ENCODE data around the gene USP9Y. TPM values are rescaled to one million over a fixed set of nuclear protein-coding genes. Genes with fewer than 3 reads are reported as not detected.

The USP9Y gene, protein sequence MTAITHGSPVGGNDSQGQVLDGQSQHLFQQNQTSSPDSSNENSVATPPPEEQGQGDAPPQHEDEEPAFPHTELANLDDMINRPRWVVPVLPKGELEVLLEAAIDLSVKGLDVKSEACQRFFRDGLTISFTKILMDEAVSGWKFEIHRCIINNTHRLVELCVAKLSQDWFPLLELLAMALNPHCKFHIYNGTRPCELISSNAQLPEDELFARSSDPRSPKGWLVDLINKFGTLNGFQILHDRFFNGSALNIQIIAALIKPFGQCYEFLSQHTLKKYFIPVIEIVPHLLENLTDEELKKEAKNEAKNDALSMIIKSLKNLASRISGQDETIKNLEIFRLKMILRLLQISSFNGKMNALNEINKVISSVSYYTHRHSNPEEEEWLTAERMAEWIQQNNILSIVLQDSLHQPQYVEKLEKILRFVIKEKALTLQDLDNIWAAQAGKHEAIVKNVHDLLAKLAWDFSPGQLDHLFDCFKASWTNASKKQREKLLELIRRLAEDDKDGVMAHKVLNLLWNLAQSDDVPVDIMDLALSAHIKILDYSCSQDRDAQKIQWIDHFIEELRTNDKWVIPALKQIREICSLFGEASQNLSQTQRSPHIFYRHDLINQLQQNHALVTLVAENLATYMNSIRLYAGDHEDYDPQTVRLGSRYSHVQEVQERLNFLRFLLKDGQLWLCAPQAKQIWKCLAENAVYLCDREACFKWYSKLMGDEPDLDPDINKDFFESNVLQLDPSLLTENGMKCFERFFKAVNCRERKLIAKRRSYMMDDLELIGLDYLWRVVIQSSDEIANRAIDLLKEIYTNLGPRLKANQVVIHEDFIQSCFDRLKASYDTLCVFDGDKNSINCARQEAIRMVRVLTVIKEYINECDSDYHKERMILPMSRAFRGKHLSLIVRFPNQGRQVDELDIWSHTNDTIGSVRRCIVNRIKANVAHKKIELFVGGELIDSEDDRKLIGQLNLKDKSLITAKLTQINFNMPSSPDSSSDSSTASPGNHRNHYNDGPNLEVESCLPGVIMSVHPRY (N-terminal part only)
- total RNA-seq (15.8 and 17.4 TPM in 2 replicates), polyA plus RNA-seq (13.1 and 13.6 TPM in 2 replicates), polyA minus RNA-seq (28.6 and 36.1 TPM in 2 replicates), Bru-seq, nascent RNA (percentile 79 among the genes with signal in this experiment), BruChase-seq, experiment 1, labeled RNA remaining after a 6-hour chase (percentile 72 among the genes with signal in this experiment), BruChase-seq, experiment 2, labeled RNA remaining after a 2-hour chase (percentile 89 among the genes with signal in this experiment)
- 11.3 and 14.7 TPM in 2 replicates for polyA plus RNA-seq (2011; cell fraction: cytosol; rRNA removed)
- 98.6 TPM in 2 replicates for polyA plus RNA-seq (2011; cell fraction: nucleus; rRNA removed)
- 13.4 and 14.0 TPM in 2 replicates for polyA plus RNA-seq (2012)
- polyA minus RNA-seq (2011; cell fraction: cytosol; rRNA and poly(A)+ RNA removed), result not detected
- 60.0 and 80.2 TPM in 2 replicates for polyA minus RNA-seq (2011; cell fraction: nucleus; rRNA and poly(A)+ RNA removed)
- long read RNA-seq, partial matches to known transcripts, result 0 of 5 reads
- long read RNA-seq, other reads (novel, unspliced or antisense), result 5 of 5 reads

DNA sequence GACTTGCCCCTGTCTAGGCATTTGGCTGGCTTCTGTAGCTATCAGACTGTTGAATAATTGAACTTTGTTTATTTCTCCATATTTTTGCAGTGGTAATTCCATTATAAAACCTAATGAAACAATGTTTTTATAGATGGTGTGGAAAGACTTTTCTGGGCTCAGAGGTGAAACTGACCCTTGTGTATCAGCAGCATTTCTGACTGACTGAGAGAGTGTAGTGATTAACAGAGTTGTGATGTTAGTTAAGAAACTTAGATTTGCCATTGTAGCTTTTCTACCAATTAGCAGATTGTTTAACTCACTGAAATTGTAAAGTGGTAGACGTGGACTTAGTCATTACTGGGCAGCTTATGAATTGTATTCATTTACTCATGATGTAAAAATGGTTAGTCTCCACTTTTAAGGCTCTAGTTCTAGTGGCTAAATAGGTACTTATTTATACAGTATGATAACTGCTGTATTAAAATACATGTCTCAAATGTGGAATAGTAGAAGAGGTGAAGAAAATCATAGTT is at the start of gene USP9Y:
USP9Y (plus strand) TSS at position 51 of the 515 bp plus-strand sequence. CDS start 8,217 bp downstream, outside the sequence.
- no peaks in the 10 kb centered on the region for H3K27me3 ChIP-seq (ENCODE audit: control insufficient read depth in 2 of 2, insufficient read depth in 2 of 2, low read length in 2 of 2)
- DNase-seq (ENCODE audit: low read depth, low spot score) (no peak), FAIRE-seq (no peak)
- H3K4me1 ChIP-seq (ENCODE audit: control insufficient read depth, extremely low read depth, insufficient read depth, low read length), result peaks cover 4% of the 10 kb centered on the region
- no peaks in the 10 kb centered on the region for H3K9me1 ChIP-seq (replicated peaks; ENCODE audit: control insufficient read depth, extremely low read depth, insufficient read depth, low read length)
- no peaks in the 10 kb centered on the region for H3K79me2 ChIP-seq (ENCODE audit: control insufficient read depth, insufficient read depth, low read length)
- H3K4me3 ChIP-seq (replicated peaks in 1 of 3; ENCODE audit: insufficient read depth in 1 of 3, low read depth in 1 of 3, low read length in 3 of 3), result no peak within 1 kb of the TSS
- H3K9ac ChIP-seq (replicated peaks; ENCODE audit: extremely low read depth, insufficient read depth, low read length), result no peak within 1 kb of the TSS
- no peaks in the 10 kb centered on the region for H3K36me3 ChIP-seq (ENCODE audit: control insufficient read depth in 2 of 2, extremely low read depth in 1 of 2, insufficient read depth in 2 of 2, low read length in 2 of 2)
- BruUV-seq (replicated peaks), result no TSS peak
- no peak within 1 kb of the TSS for H2AFZ ChIP-seq (ENCODE audit: low read depth, low read length)
- no peak within 1 kb of the TSS for H3K27ac ChIP-seq (ENCODE audit: insufficient read depth, low read depth, low read length)
- ChIA-PET CTCF (interaction anchor here (0.5 kb wide), 1 partner anchor 12 kb away, joined by 3 read pairs; no protein-coding TSS in a partner anchor), POLR2A (no interaction called here)
- dilution Hi-C loops (cut with MboI; ENCODE audit: extremely low pct_ligation_motif_present, low sequenced_read_pairs), result no loop called here
- TF ChIP-seq EZH2 (IDR thresholded peaks at IDR 0.05; ENCODE audit: borderline replicate concordance, low read depth, low read length, severe bottlenecking) (no peak), FOS (IDR thresholded peaks at IDR 0.05; ENCODE audit: borderline replicate concordance, insufficient read depth, low read length) (no peak), POLR2AphosphoS5 (IDR thresholded peaks at IDR 0.05; ENCODE audit: insufficient read depth, low read depth, low read length) (no peak), GATA2 (IDR thresholded peaks at IDR 0.05; ENCODE audit: insufficient read depth, insufficient read length, low read depth, low read length) (no peak), POLR2A (IDR thresholded peaks at IDR 0.05; ENCODE audit: low read depth, low read length) (no peak), MYC (IDR thresholded peaks at IDR 0.05; ENCODE audit: low read depth, low read length) (no peak), JUN (IDR thresholded peaks at IDR 0.05; ENCODE audit: borderline replicate concordance, insufficient read depth, insufficient read length, low read depth) (no peak)
- TF ChIP-seq, protein P1, sequence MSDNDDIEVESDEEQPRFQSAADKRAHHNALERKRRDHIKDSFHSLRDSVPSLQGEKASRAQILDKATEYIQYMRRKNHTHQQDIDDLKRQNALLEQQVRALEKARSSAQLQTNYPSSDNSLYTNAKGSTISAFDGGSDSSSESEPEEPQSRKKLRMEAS (IDR thresholded peaks at IDR 0.05; ENCODE audit: insufficient read depth, insufficient read length), result no peak
- TF ChIP-seq, protein P2, sequence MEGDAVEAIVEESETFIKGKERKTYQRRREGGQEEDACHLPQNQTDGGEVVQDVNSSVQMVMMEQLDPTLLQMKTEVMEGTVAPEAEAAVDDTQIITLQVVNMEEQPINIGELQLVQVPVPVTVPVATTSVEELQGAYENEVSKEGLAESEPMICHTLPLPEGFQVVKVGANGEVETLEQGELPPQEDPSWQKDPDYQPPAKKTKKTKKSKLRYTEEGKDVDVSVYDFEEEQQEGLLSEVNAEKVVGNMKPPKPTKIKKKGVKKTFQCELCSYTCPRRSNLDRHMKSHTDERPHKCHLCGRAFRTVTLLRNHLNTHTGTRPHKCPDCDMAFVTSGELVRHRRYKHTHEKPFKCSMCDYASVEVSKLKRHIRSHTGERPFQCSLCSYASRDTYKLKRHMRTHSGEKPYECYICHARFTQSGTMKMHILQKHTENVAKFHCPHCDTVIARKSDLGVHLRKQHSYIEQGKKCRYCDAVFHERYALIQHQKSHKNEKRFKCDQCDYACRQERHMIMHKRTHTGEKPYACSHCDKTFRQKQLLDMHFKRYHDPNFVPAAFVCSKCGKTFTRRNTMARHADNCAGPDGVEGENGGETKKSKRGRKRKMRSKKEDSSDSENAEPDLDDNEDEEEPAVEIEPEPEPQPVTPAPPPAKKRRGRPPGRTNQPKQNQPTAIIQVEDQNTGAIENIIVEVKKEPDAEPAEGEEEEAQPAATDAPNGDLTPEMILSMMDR (IDR thresholded peaks at IDR 0.05; ENCODE audit: extremely low read depth in 1 of 2, insufficient read depth in 1 of 2, low read depth in 1 of 2, low read length in 2 of 2), result no peak
- H3K4me2 ChIP-seq (ENCODE audit: insufficient read depth, low read length), result no peak within 1 kb of the TSS
- intact Hi-C loops (cut with micrococcal nuclease), result no loop called here
- H4K20me1 ChIP-seq (replicated peaks; ENCODE audit: control insufficient read depth, extremely low read depth, insufficient read depth, low read length), result no peaks in the 10 kb centered on the region
- H3K9me3 ChIP-seq (replicated peaks; ENCODE audit: control insufficient read depth, insufficient read depth, low read length), result no peaks in the 10 kb centered on the region
